HTERT RPE-1 (cell line): ENCODE results near the gene RMDN2.

ENCODE experiments used
- in situ Hi-C: fragments of 300-500 bp; cut with MboI; formaldehyde crosslinking; loops from 4 replicates; pipeline ENCODE4 v1.14.3; 2020; ENCODE audit warnings: low sequenced_read_pairs

RMDN2 gene

DNA sequence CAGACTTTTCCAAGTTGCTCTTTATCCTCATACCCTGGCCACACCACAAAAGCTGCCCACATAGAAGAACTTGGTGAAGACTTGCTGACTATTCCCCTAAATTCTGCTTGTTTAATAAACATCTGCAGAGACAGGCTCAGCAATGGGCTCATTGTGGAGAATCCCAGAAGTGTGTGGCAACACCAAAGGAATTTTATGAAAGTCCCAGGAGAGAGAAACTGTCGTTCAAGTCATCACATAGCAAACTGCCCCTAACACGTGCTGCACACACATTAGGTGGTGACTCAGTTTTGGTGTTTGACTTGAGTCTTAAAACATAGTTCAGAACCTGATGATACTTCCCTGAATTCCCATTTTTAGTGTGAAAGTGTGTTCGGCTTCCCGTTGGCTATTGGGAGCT, 112.2 kb downstream of the RMDN2 start:
- in situ Hi-C loops = no loop called here

DNA sequence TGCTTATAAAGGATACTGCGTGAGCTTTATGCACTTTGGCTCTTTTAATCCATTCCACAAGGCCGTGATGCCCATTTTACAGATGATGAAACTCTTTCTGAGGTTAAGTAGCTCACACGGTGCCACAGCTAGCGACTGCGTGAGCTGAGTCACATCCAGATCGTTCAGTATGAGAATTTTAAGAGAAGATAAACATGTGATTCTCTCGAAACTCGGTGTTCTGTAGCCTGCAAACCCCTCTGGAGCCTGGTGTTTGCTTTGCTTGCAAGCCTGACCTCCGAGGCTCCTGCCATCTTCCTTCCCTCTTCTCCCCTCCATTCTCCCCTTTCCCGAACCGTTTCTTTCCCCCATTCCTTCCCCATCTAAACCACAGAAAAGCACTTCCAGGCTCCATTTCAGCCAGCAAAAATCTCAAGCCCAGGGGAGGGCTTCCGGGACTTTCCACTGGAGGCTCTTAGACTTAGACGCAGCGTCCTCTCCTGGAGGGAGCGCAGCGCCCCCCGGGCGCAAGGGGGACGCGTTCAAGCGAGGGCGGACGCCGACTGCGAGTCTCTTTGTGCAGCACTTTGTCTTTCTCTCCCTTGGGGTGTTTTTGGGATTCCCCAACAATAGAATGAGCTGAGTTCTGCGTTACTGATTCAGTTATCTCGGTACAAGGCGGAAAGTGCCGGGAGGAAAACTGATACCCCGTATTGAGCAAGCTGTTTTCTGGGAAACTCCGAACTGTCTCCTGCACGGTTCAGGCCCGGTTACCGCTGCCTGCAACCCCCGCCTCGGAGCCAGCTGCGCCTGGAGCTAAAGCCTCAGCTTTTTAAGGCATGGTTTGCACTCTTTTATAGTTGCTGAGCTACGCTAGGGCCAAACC, 112.9 kb downstream of the RMDN2 start:
- in situ Hi-C loops = no loop called here

DNA sequence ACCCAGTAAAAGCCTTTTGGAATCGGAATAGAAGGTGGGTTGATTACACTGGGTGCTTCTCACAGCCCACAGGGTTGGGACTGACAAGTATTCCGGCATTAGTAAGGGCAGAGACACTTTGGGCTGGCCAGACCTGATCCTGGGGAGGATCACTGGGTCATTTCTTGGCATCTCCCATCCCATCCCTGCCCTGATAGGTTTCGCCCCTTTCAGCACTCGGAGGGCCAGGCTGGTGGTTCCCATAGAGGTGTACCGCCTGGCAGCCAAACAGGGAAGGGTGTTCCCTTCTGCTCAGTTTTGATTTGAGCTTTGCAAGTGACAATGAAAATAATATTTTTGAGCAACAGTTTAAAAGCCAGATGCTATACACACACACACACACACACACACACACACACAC, 113.6 kb downstream of the RMDN2 start:
- in situ Hi-C loops = no loop called here

DNA sequence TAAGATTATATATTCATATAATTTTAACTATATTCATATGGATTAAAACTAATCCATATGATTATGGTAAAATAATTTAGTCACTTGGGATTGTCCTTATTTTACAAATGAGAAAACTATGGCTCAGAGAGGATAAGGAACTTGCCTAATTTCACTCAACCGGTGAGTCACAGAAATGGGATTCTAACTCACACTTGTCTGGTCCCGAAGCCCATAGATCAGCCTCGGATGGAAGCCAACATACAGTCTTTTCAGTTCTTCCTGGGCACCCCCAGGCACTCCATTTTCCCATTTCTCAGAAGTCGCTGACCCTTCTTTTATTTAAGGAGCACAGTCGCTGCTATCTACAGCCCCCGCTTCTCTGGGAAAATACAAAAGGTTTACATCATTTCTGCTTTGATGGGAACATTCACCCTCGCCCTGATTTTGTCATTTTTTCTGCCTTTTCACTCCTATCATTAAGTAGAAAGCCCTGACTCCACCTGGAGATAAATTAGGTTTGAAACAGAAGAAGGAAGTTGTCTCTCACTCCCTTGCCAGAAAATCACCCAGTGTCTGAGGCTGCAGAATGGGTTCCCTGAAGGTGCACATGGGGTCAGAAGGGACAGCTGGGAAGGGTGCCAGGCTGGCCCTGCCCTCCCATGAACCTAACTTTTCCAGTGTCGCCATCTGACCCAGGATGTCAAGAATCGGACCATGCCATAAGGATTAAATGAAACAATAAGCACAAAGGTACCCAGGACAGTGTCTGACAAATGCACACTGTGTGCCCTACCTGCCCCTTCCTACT, 114.2 kb downstream of the RMDN2 start:
- in situ Hi-C loops = no loop called here

DNA sequence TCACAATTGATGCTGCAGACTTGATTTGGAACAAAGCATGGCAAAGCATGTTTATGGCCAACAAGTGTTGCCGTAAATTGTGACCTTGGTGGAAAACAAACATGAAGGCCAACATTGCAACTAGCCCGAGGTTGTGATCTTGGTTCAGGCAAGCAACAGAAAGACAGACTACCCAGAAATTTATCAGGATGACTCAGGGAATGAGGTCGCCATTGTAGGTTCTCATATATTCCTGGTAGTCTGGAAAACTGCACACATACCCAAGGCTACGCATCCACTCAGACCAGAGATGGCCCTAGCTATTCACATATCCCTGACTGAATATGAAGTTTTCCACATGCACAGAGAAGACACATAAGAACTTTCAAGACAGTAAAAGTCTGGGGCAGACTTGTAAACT, 120.7 kb downstream of the RMDN2 start:
- in situ Hi-C loops = no loop called here

DNA sequence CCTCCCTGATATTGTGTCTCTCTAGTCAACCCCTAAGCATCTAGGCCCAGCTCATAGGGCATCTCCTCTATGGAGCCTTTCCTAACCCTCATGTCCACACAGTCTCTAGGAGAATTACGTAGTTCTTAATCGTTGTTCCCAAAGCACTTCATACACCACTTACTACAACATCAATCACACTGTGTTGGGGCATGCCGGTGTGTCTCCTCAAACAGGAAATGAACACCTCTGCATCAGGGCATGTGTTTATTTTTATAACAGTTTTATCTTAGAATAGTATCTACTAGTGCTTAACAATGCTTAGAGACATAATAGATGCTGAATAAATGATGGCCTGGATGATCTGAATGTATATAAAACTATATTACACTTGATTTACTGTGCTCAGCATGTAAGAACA, 131.1 kb downstream of the RMDN2 start:
- in situ Hi-C loops = no loop called here

DNA sequence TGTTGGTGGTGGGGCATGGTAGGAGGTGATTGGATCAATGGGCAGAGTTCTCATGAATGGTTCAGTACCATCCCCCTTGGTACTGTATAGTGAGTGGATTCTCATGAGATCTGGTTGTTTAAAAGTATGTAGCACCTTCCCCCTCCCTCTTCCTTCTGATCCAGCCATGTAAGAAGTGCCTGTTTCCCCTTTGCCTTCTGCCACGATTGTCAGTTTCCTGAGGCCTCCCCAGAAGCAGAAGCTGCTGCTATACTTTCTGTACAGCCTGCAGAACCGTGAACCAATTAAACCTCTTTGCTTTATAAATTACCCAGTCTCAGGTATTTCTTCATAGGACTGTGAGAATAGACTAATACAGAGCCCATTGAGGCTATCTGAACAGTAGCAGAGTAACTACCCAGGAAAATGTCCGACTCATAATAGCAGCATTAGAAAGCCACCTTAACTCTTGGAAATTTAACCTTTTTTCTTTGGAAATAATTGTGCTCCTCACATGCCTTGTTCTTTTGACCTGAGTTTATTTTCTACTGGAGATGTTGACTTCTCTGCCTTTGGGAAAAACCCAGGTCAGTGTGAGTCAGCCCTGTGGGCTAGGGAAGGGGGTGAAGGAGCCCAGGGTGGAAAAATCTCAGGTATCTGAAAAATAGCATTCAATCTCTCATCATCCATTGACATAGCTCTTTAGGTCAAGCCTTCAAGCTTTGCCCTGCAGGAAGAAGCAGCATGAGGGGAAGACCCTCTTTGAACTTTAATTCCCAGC, 132.7 kb downstream of the RMDN2 start:
- in situ Hi-C loops = no loop called here

DNA sequence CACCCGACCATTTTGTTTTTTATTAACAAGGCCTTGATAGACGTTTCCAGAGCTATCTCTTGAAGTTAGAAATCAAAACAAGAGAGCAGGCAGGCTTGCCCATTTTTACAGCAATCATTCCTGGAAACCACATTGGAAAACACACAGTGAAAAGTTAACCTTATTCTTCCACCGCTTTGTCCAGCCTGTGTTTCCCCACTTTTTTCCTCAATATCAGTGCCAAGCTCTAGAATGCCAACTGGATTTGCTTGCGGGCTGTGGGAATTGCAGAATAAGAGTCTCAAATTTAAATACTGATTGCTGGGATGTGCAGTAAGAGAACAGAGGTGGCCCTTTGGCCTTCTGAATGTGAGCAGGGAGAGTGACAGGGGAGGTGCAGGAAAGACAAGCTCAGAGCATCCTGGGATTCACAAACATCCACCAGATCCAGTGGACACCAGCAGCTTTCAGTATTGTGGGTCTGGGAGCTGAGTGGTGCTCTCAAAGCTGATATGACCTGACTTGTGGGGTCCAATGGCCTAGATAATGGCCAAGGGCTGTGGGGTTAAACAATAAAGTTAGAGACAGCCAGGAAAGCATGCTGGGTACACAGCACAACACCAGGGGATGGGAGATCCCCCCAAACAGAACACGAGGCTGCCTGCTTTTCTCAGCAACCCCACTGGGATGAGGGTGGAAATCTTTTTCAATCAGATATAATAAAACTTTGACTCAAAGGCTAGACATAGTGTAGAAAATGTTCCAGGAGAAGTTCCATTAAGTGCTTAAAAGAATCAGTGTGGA, 135.3 kb downstream of the RMDN2 start:
- in situ Hi-C loops = no loop called here

DNA sequence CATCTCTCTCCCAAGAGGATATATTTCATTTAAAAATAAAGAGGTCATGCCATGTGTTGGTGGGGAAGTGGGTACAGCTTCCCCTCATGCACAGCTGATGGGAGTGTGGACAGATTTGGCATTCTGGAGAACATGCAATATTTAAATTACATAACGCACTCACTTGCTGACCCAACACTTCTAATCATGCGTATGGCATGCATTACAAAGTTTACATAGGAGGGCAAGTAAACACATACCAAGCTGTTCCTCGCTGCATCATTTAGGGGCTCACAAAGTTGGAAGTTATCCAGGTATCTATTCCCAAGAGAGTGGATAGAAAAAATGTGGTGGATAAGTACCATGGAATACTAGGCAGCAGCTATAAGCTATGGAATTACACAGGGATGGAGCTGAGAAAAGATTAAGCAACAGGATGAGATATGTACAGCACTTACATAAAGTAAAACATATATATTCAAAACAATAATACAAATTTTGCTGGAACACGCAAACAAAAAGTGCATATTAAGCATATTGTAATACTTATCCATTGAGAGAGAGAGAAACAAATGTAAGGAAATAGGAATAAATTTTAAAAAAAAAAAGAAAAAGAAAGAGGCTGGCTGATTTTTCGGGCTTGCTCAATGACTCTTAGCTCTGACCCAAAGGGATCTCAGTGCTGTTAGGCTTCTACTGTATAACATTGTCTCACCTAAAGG, 139.9 kb downstream of the RMDN2 start:
- in situ Hi-C loops = no loop called here

DNA sequence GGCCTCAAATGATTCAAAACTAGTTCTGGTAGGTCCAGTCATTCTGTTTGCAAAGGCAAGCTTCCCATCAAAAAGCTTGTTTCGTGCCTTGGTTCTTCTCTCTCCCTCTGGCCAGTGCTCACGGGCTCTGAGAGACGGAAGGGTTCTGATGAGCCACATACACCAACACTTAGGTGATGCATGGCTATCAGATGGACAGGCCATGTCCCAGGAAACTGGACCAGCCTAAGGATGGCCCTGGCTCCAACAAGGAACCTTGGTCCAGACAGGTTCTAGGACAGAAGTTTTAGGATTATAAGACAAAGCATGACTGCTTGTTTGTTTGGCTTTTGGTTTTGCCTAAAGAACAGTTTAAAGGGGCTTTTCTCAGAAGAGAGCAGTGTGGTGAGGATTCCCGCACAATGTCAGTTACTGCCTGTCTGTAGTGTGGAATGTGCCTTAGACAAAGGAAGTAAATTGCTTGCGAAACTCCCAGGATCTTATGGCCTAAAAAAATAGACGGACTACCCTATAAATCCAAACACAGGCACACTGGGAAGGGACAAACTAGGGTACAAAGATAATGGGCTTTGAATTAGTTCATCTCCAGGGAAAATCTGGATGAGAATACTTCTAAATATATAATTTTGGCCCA, 140.5 kb downstream of the RMDN2 start:
- in situ Hi-C loops = no loop called here

DNA sequence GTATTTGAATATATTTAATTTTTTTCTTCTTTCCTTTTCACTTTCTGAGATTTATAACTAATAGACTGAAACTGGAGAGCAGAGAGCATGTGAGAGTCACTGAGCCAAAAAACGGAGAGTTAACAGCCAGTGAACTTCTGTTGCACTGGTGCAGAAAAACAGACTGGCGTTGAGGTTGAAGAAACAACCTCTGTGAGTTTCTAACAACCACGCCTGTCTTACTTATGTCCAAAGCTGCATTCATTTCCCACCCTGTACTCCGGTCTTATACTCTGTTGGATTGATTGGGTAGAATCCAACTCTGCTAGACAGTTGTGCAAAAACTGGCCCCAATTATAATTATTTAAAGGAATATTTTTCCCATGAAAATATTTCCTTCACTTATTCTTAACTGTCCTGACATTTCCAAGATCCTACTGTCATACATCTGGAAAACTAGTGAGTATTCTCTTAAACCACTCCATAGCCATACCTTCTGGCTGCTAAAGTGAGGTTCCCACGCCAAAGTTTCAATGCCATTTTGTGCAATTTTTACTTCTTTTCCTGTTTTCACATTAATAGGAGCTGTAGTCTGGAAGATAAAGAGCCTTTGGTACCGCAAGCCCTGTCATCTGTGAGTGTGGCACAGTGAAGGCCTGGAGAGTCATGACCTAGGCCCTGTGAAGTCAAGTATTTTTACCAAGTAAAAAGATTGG, 141.5 kb downstream of the RMDN2 start:
- in situ Hi-C loops = no loop called here
